Testis (tissue), 2 donors: ENCODE data around the gene DCDC2.

Source experiments
- CTCF ChIP-seq, 3 experiments: fragments of 450-650 bp in 2 of 3; fragments of 200-600 bp in 1 of 3; sonication (generic) in 1 of 3; IDR thresholded peaks; one replicate each; pipeline ENCODE4 v1.5.1; 2016 to 2019; ENCODE audit warnings: antibody characterized with exemption in 3 of 3, mild to moderate bottlenecking in 2 of 3, moderate library complexity in 1 of 3
- POLR2A ChIP-seq: fragments of 450-650 bp; IDR thresholded peaks from one replicate; pipeline ENCODE4 v1.6.1; 2017; ENCODE audit warnings: antibody characterized with exemption, mild to moderate bottlenecking, moderate library complexity

- TF ChIP-seq CTCF (IDR thresholded peaks at IDR 0.05) (no peak), POLR2A (no peak)
These were observed 174.3 kb downstream of the DCDC2 start for GRCh38 chr6:24183584-24183983.
